ENCODE data around the gene HBG1.

Gene HBG1

DNA sequence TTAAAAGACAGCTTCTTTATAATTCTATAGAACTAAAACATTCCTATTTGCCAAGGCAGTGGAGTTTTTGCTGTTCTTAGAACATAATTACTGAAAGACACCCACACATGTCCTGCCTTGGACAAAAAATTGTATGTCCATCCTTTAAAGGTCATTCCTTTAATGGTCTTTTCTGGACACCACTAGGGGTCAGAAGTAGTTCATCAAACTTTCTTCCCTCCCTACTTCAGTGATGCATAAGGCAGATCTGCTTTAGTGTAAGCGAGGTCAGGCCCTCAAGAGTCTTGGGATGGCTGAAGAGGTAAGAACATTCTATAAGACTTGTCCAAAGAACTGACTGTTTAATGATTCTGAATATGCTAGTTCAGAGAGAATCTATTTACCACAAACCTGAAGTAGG lies 44.9 kb downstream of the HBG1 start:
- no peak overlapping the region for H3K4me3 ChIP-seq (ENCODE audit: low read depth, low read length)
- DNase-seq (ENCODE audit: low read depth), result peak; percentile 48
- TF ChIP-seq CTCF (IDR thresholded peaks at IDR 0.05; ENCODE audit: insufficient read depth, low read depth, low read length, missing control alignments), result peak; percentile 38

- no peak overlapping the region for H3K4me3 ChIP-seq (ENCODE audit: low read depth, low read length)
- DNase-seq (ENCODE audit: low read depth), result no peak
- no peak for TF ChIP-seq CTCF (IDR thresholded peaks at IDR 0.05; ENCODE audit: insufficient read depth, low read depth, low read length, missing control alignments)
Observed at GRCh38 chr11:5203366-5203765, 46.3 kb downstream of the HBG1 start.

DNA sequence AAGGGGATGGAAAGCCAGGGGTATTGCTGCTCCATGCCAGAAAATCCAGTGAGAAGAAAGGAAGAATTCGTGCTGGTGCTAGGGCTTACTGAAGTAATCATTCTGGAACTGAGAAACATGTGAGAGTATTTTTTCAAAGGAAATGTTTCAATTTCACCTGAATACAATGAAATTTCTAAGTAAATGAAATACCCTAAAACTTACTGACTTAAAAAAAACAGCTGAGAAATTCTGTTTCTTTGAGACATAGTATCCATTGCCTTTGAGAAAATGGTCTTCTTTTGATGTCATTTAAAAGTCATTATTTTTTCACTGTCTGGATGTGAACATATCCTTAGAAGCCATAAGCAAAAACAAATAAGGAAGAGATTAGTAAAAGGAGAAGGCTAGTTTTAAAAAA lies 49.1 kb downstream of the HBG1 start, which contains the start of gene OR51V1:
TSS of gene OR51V1 (minus strand) at position 101 of the 400 bp plus-strand sequence. CDS start at position 101, 0 bp downstream.
- DNase-seq (ENCODE audit: low read depth), result no peak
- no peak for TF ChIP-seq CTCF (IDR thresholded peaks at IDR 0.05; ENCODE audit: insufficient read depth, low read depth, low read length, missing control alignments)
- no peak within 1 kb of the TSS for H3K4me3 ChIP-seq (ENCODE audit: low read depth, low read length)

GRCh38 chr11:5198285-5198684 lies 51.4 kb downstream of the HBG1 start:
- H3K4me3 ChIP-seq (ENCODE audit: low read depth, low read length), result no peak overlapping the region
- TF ChIP-seq CTCF (IDR thresholded peaks at IDR 0.05; ENCODE audit: insufficient read depth, low read depth, low read length, missing control alignments), result no peak
- no peak for DNase-seq (ENCODE audit: low read depth)

Measured in GM12865 (cell line).